ENCODE data around the gene DENND10.

DENND10 gene

GRCh38 chr10:119103903-119104653 lies at the start of gene DENND10:
Gene DENND10, plus strand, starts transcription at chr10:119104113. Its CDS starts 30 bp downstream, at chr10:119104143.
- ATAC-seq (ENCODE audit: low read depth), result peak; percentile 79
- Histone ChIP-seq H3K27ac (ENCODE audit: poor library complexity, severe bottlenecking) (peak within 1 kb of the TSS; percentile 57), H3K36me3 (ENCODE audit: low read depth) (peaks cover 26% of the 10 kb centered on the region), H3K4me3 (ENCODE audit: severe bottlenecking) (peak within 1 kb of the TSS; percentile 90), H3K27me3 (ENCODE audit: insufficient read depth, poor library complexity, severe bottlenecking) (no peaks in the 10 kb centered on the region), H3K4me1 (ENCODE audit: insufficient read depth, poor library complexity, severe bottlenecking) (peaks cover 17% of the 10 kb centered on the region), H3K9me3 (ENCODE audit: severe bottlenecking) (no peaks in the 10 kb centered on the region)
- peak; percentile 16 for TF ChIP-seq CTCF (IDR thresholded peaks at IDR 0.05; ENCODE audit: poor library complexity, severe bottlenecking)
- peak; percentile 77 for DNase-seq (ENCODE audit: low spot score)

- ATAC-seq (ENCODE audit: low read depth) (no peak), DNase-seq (ENCODE audit: low spot score) (no peak)
- peaks cover 100% of the 10 kb centered on the region for H3K36me3 ChIP-seq (ENCODE audit: low read depth)
- no peaks in the 10 kb centered on the region for H3K4me1 ChIP-seq (ENCODE audit: insufficient read depth, poor library complexity, severe bottlenecking)
- H3K4me3 ChIP-seq (ENCODE audit: severe bottlenecking), result no peak overlapping the region
- no peak for TF ChIP-seq CTCF (IDR thresholded peaks at IDR 0.05; ENCODE audit: poor library complexity, severe bottlenecking)
- H3K27me3 ChIP-seq (ENCODE audit: insufficient read depth, poor library complexity, severe bottlenecking), result no peaks in the 10 kb centered on the region
- H3K27ac ChIP-seq (ENCODE audit: poor library complexity, severe bottlenecking), result no peak overlapping the region
- no peaks in the 10 kb centered on the region for H3K9me3 ChIP-seq (ENCODE audit: severe bottlenecking)
Measured at GRCh38 chr10:119055472-119055871, 48.4 kb upstream of the DENND10 start.

- TF ChIP-seq CTCF (IDR thresholded peaks at IDR 0.05; ENCODE audit: poor library complexity, severe bottlenecking), result no peak
- Histone ChIP-seq H3K4me3 (ENCODE audit: severe bottlenecking) (no peak overlapping the region), H3K27me3 (ENCODE audit: insufficient read depth, poor library complexity, severe bottlenecking) (no peaks in the 10 kb centered on the region), H3K4me1 (ENCODE audit: insufficient read depth, poor library complexity, severe bottlenecking) (no peaks in the 10 kb centered on the region), H3K9me3 (ENCODE audit: severe bottlenecking) (no peaks in the 10 kb centered on the region), H3K36me3 (ENCODE audit: low read depth) (peaks cover 99% of the 10 kb centered on the region), H3K27ac (ENCODE audit: poor library complexity, severe bottlenecking) (no peak overlapping the region)
- DNase-seq (ENCODE audit: low spot score) (no peak), ATAC-seq (ENCODE audit: low read depth) (no peak)
Measured at GRCh38 chr10:119058010-119058409, 45.9 kb upstream of the DENND10 start.

GRCh38 chr10:119059557-119059956 lies 44.4 kb upstream of the DENND10 start:
- DNase-seq (ENCODE audit: low spot score) (no peak), ATAC-seq (ENCODE audit: low read depth) (no peak)
- Histone ChIP-seq H3K36me3 (ENCODE audit: low read depth) (peaks cover 99% of the 10 kb centered on the region), H3K27me3 (ENCODE audit: insufficient read depth, poor library complexity, severe bottlenecking) (no peaks in the 10 kb centered on the region), H3K4me3 (ENCODE audit: severe bottlenecking) (no peak overlapping the region), H3K9me3 (ENCODE audit: severe bottlenecking) (no peaks in the 10 kb centered on the region), H3K4me1 (ENCODE audit: insufficient read depth, poor library complexity, severe bottlenecking) (no peaks in the 10 kb centered on the region), H3K27ac (ENCODE audit: poor library complexity, severe bottlenecking) (no peak overlapping the region)
- no peak for TF ChIP-seq CTCF (IDR thresholded peaks at IDR 0.05; ENCODE audit: poor library complexity, severe bottlenecking)

GRCh38 chr10:119060107-119060506 lies 43.8 kb upstream of the DENND10 start:
- ATAC-seq (ENCODE audit: low read depth) (no peak), DNase-seq (ENCODE audit: low spot score) (no peak)
- Histone ChIP-seq H3K4me3 (ENCODE audit: severe bottlenecking) (no peak overlapping the region), H3K27ac (ENCODE audit: poor library complexity, severe bottlenecking) (no peak overlapping the region), H3K36me3 (ENCODE audit: low read depth) (peaks cover 99% of the 10 kb centered on the region), H3K4me1 (ENCODE audit: insufficient read depth, poor library complexity, severe bottlenecking) (no peaks in the 10 kb centered on the region), H3K27me3 (ENCODE audit: insufficient read depth, poor library complexity, severe bottlenecking) (no peaks in the 10 kb centered on the region), H3K9me3 (ENCODE audit: severe bottlenecking) (no peaks in the 10 kb centered on the region)
- no peak for TF ChIP-seq CTCF (IDR thresholded peaks at IDR 0.05; ENCODE audit: poor library complexity, severe bottlenecking)

Measured in RWPE2 (cell line).